IPS DF 19.7 (cell line): ENCODE results near the gene PPP2R5C.

Experiments
- DNase-seq: peaks from one replicate; pipeline ENCODE4 v3.0.0-alpha.2; 2013; ENCODE audit warnings: low read depth, low spot score

The PPP2R5C gene

GRCh38 chr14:101840649-101841369, 79.3 kb downstream of the PPP2R5C start:
- DNase-seq: no peak

- no peak for DNase-seq
Observed at GRCh38 chr14:101843038-101843437, 81.5 kb downstream of the PPP2R5C start.

DNA sequence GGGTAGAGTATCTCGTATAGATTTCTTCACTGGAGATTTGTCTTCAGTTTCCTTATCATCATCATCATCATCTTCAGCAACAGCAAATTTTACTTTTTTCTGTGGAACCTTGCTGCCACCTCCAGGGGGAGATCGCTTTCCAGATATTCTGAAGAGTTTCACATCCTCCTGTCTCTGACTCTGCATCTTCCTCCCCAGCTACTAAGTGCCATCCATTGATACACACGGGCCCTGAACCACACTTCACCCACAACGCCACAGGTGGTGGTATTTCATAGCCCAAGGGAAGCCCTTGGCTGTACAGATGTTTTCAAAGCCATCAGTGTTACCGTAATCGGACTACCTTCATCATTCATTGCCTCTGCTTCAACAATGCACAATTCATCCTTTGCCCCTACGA, 82.2 kb downstream of the PPP2R5C start:
- no peak for DNase-seq

DNA sequence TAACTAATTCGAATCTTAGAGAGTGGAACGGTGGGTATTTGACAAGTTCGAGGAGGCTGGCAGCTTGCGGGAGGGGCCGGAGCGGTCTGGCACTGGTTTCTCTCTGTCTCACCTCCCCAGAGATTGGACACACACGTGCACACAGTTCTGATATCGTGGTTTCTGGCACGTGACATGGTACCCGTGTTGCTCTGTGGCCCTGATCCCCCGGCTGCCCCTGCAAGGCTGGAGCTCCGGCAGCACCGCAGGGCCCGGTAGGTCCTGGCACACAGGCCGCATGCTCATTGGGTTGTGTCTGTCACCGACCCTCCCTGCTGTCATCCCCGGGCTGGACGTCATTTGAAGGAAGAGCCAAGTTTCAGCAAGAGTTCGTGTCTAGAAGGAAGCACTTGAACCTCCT, 82.7 kb downstream of the PPP2R5C start:
- no peak for DNase-seq

GRCh38 chr14:101844751-101845150, 83.2 kb downstream of the PPP2R5C start:
- no peak for DNase-seq

DNA sequence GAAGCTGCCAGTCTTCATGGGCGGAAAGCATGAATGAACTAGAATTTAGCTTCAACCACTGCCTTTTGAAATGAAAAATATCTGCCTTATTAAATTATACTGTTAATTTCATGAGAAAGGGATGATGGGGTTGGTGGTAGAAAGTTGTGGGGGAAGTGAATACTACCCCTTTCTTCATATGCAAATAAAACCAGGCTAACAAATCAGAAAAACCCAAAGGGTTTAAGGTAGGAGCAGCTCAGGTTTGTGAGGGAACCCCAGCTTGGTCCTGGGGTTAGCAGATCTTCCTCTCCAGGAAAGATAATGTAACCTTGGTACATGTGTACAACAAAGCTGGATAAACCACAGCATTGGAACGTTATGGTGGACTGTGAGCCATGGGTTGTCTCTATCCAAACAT, 84.0 kb downstream of the PPP2R5C start:
- DNase-seq: no peak

DNA sequence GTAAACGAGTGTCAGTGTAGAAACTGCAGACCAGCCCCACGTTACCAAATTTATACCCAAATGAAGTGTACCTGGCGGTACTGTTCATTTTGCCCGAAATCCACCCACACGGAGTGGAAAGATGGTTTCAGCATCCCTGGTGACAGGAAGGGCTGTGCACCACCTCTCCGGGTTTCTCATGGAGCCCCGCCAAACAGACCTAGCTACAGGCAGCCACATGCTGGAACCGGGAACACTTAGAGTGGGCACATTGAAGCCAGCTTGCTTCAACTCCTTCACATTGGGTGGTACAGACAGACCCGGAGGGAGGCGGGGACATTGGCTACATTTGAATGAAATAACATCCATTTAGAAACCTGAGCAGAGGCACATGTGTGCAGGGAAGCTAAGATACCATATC, 84.4 kb downstream of the PPP2R5C start:
- DNase-seq: no peak

GRCh38 chr14:101849125-101849524, 87.6 kb downstream of the PPP2R5C start:
- no peak for DNase-seq

GRCh38 chr14:101849640-101850039, 88.1 kb downstream of the PPP2R5C start:
- DNase-seq: no peak

DNA sequence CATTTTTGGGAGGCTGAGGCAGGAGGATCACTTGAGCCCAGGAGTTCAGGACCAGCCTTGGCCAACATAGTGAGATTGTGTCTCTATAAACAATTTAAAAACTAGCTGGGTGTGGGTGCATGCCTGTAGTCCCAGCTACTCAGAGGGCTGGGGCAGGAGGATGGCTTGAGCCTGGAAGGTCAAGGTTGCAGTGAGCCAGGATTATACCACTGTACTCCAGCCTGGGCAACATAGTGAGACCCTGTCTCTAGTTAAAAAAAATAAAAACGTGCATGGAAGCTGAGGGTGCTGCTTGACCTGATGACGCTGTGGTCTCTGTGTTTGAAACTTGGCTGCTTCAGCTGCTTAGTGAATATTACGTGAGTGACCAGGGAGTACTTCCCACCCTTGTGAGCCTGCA, 89.7 kb downstream of the PPP2R5C start:
- no peak for DNase-seq

DNA sequence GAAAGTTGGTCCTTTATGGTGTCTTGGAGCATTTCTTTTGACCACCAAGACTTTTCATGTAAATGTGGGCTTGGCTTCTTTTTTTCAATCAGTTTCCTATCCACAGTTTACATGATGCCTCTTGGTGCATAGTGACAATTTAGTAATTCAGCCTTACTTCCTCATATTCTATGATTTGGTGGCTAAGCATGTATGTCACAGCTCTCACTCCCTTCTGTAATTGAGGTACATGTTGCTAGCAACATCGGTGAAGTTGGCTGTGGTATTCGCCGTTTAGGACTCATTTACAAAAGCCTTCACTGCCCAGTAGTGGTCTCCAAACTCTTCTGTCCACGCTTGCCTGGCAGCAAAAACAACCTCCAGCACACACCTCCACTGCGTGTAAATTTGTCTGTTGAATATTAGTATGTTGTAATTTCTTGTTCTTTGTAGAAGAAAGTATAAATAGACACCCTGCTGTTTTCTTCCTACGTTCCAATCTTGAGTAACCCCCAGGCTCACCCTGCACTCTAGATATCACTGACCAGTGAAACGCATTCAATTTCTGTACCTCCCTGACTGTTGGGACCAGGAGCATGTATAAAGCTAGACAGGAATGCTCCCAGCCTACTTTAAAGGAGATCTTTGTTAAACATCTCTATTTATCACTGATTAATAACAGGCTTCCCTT, 90.4 kb downstream of the PPP2R5C start:
- no peak for DNase-seq

DNA sequence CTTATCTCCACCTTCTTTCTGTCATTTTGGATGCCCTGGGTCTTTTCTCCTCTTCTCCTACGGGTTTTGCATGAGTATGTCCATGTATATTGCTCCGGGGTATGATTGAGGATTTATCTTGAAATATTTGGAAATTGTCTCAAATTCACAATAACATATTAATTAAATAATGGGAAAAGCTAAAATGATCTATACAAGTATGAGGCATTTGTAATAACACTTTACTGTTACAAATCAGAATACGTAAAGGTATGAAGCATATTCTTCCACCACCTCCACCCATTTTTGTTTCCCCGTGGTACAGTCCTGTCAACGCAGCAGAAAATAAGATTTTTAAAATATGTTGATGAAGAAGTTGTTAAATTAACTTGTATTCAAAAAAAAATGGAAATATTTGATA, 91.3 kb downstream of the PPP2R5C start:
- DNase-seq: no peak

DNA sequence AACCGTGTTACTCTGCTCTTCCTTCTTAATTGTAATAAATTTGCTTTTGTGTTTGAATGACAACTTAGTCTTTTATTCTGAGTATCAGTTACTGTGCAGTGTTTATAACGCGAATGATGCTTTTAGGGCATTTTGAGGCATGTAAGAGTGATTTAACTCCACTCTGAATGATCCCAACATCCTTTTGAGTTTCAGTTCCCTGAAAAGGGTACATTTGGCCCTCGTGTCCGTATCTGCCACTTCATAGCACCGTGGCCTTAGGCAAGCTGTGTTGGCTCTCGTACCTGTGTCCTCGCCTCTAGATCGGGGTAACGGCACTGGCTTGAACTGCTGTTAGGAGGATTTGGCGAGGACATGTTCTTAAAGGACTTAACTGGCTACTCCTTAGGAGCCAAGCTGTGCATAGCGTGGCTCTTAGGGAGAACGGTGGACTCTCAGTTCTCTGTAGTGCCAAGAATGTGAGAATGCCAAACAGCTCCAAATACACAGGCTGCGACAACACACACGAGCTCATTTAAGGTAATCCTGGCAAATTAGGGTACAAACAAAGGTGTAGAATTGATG, 92.0 kb downstream of the PPP2R5C start:
- DNase-seq: no peak

- no peak for DNase-seq
Observed at GRCh38 chr14:101854366-101854765, 92.9 kb downstream of the PPP2R5C start.

- no peak for DNase-seq
Observed at GRCh38 chr14:101855958-101856357, 94.4 kb downstream of the PPP2R5C start.

DNA sequence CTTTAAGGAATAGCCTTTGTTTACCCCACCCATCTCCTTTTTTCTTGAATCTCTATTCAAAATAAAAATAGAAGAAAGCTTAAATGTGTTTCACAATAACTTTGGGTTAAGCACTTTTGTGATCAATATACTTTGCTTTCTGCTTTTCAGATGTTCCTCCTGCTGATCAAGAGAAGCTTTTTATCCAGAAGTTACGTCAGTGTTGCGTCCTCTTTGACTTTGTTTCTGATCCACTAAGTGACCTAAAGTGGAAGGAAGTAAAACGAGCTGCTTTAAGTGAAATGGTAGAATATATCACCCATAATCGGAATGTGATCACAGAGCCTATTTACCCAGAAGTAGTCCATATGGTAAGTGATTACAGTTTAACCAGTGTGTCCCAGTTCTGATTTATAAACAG, 95.0 kb downstream of the PPP2R5C start:
- no peak for DNase-seq

GRCh38 chr14:101857226-101857625, 95.7 kb downstream of the PPP2R5C start:
- peak; percentile 23 for DNase-seq

- DNase-seq: no peak
Observed at GRCh38 chr14:101858791-101859537, 97.5 kb downstream of the PPP2R5C start.

DNA sequence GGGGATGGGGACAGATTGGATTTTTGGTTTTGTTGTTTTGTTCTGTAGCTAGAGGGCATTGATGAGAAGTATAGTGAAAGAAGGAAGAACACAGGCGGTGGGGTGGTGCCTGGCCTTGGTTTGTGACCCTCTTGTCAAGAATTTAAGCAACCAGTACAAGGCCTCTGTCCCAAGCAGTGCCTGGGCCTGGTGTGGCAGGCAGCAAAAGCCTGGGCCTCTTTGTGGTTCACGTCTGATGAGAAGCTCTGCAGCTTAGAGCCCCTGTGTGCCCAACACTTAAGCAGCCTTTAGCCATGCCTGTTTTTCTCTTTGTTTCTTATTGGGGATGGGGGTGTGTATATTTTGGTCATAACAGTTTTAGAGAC, 98.0 kb downstream of the PPP2R5C start:
- no peak for DNase-seq

GRCh38 chr14:101859958-101860357, 98.4 kb downstream of the PPP2R5C start:
- DNase-seq: no peak

GRCh38 chr14:101861464-101861863, 100.0 kb downstream of the PPP2R5C start:
- no peak for DNase-seq

GRCh38 chr14:101862177-101862576, 100.7 kb downstream of the PPP2R5C start:
- no peak for DNase-seq
